SK-N-SH (cell line): ENCODE results near the gene TSPAN14. TPM values are rescaled to one million over a fixed set of nuclear protein-coding genes. Genes with fewer than 3 reads are reported as not detected.

Source experiments
- CTCF ChIA-PET: fragments of 300-600, 350-600 bp; formaldehyde crosslinking; extraction: SDS; loops from one replicate; lab custom pipeline; 2021; lab: Yijun Ruan, JAX
- POLR2A ChIA-PET: fragments of 350-600 bp; sonication (Branson Sonifier 250); formaldehyde crosslinking; extraction: SDS; loops from one replicate; lab custom pipeline; 2020; ENCODE audit warnings: antibody characterized with exemption, inconsistent platforms; lab: Yijun Ruan, JAX
- DNase-seq: peaks from one replicate; pipeline ENCODE4 v3.0.0; 2012
- H2AFZ ChIP-seq: fragments of 200-600 bp; sonication (generic); 2 replicates; pipeline ENCODE4 v1.8.1; 2016; ENCODE audit warnings: antibody characterized with exemption, mild to moderate bottlenecking, low read depth
- H3F3A ChIP-seq: fragments of 200-600 bp; sonication (generic); replicated peaks from 2 replicates; pipeline ENCODE3; 2016; ENCODE audit warnings: antibody characterized with exemption, mild to moderate bottlenecking; ENCODE audit not compliant: insufficient read depth
- H3K27ac ChIP-seq, 2 experiments: fragments of 200-500 bp in 1 of 2; fragments of 200-600 bp in 1 of 2; sonication (Bioruptor generic) in 1 of 2; sonication (generic), shearing (Covaris generic) in 1 of 2; 2 replicates each; pipeline versions ENCODE4 v1.5.1 to v1.6.1; 2014 to 2016; ENCODE audit warnings: low read depth in 2 of 2, inconsistent platforms in 1 of 2, low read length in 1 of 2, mild to moderate bottlenecking in 1 of 2, mixed read lengths in 1 of 2
- H3K27me3 ChIP-seq: fragments of 200-600 bp; sonication (generic), shearing (Covaris generic); 2 replicates; pipeline ENCODE4 v1.6.1; 2016; ENCODE audit warnings: mixed run types; ENCODE audit not compliant: insufficient read depth
- H3K36me3 ChIP-seq, 2 experiments: fragments of 200-500 bp in 1 of 2; fragments of 200-600 bp in 1 of 2; sonication (Bioruptor generic) in 1 of 2; sonication (generic) in 1 of 2; replicated peaks in 1 of 2; 2 replicates each; pipeline versions ENCODE3 to v1.5.1; 2014 to 2016; ENCODE audit warnings: low read length in 1 of 2, mild to moderate bottlenecking in 1 of 2; ENCODE audit not compliant: insufficient read depth in 2 of 2, control insufficient read depth in 1 of 2
- H3K4me1 ChIP-seq, 2 experiments: fragments of 200-500 bp in 1 of 2; fragments of 200-600 bp in 1 of 2; sonication (Bioruptor generic) in 1 of 2; sonication (generic), shearing (Covaris generic) in 1 of 2; 2 replicates each; pipeline versions ENCODE4 v1.5.1 to v1.6.1; 2014 to 2016; ENCODE audit warnings: low read depth in 1 of 2, low read length in 1 of 2, mixed run types in 1 of 2; ENCODE audit not compliant: insufficient read depth in 2 of 2, control insufficient read depth in 1 of 2
- H3K4me2 ChIP-seq: fragments of 200-600 bp; sonication (generic), shearing (Covaris generic); 2 replicates; pipeline ENCODE4 v1.6.1; 2017; ENCODE audit warnings: mixed run types
- H3K4me3 ChIP-seq, 2 experiments: fragments of 200-500 bp in 1 of 2; fragments of 200-600 bp in 1 of 2; sonication (Bioruptor generic) in 1 of 2; sonication (generic), shearing (Covaris generic) in 1 of 2; 2 replicates each; pipeline versions ENCODE4 v1.5.1 to v1.8.1; 2014 to 2016; ENCODE audit warnings: low read depth in 2 of 2, inconsistent platforms in 1 of 2, low read length in 1 of 2, mild to moderate bottlenecking in 1 of 2, mixed read lengths in 1 of 2, moderate library complexity in 1 of 2
- H3K79me2 ChIP-seq: fragments of 200-600 bp; sonication (generic); 2 replicates; pipeline ENCODE4 v1.8.1; 2017; ENCODE audit warnings: mild to moderate bottlenecking; ENCODE audit not compliant: insufficient read depth
- H3K9ac ChIP-seq: fragments of 200-600 bp; sonication (generic); 2 replicates; pipeline ENCODE4 v1.6.1; 2017; ENCODE audit warnings: mixed run types
- H3K9me2 ChIP-seq: fragments of 200-600 bp; sonication (generic); 2 replicates; pipeline ENCODE4 v1.6.1; 2017; ENCODE audit warnings: mixed run types
- H3K9me3 ChIP-seq: fragments of 200-600 bp; sonication (generic); 2 replicates; pipeline ENCODE4 v1.6.1; 2017; ENCODE audit warnings: mixed run types, mild to moderate bottlenecking, moderate library complexity
- H4K20me1 ChIP-seq: fragments of 200-600 bp; sonication (generic); 2 replicates; pipeline ENCODE4 v1.6.1; 2017; ENCODE audit warnings: mild to moderate bottlenecking, mixed run types; ENCODE audit not compliant: insufficient read depth
- GABPA ChIP-seq: IDR thresholded peaks from 2 replicates; pipeline ENCODE4 v1.4.0; 2012; ENCODE audit warnings: low read depth, mild to moderate bottlenecking
- JUND ChIP-seq: IDR thresholded peaks from 2 replicates; pipeline ENCODE4 v1.4.0; 2012
- MAX ChIP-seq: IDR thresholded peaks from 2 replicates; pipeline ENCODE4 v1.4.0; 2012; ENCODE audit warnings: low read depth
- MEF2A ChIP-seq: IDR thresholded peaks from 2 replicates; pipeline ENCODE4 v1.4.0; 2012; ENCODE audit warnings: low read depth, borderline replicate concordance
- NFIC ChIP-seq: IDR thresholded peaks from 2 replicates; pipeline ENCODE4 v1.4.0; 2012; ENCODE audit warnings: borderline replicate concordance
- NRF1 ChIP-seq: IDR thresholded peaks from 2 replicates; pipeline ENCODE4 v1.6.1; 2012; ENCODE audit warnings: low read depth, mild to moderate bottlenecking, low read length
- RAD21 ChIP-seq: IDR thresholded peaks from 2 replicates; pipeline ENCODE4 v1.6.1; 2012; ENCODE audit warnings: mild to moderate bottlenecking, low read length
- SMC3 ChIP-seq: IDR thresholded peaks from 2 replicates; pipeline ENCODE4 v1.6.1; 2012; ENCODE audit warnings: low read depth, low read length, improper control_type of control experiment
- TAF1 ChIP-seq: IDR thresholded peaks from 2 replicates; pipeline ENCODE4 v1.6.1; 2012; ENCODE audit warnings: low read depth, mild to moderate bottlenecking, low read length, moderate library complexity, borderline replicate concordance
- TEAD4 ChIP-seq: IDR thresholded peaks from 2 replicates; pipeline ENCODE4 v1.4.0; 2012; ENCODE audit warnings: mild to moderate bottlenecking, borderline replicate concordance; ENCODE audit not compliant: insufficient read depth
- USF2 ChIP-seq: fragments of 150-350 bp; IDR thresholded peaks from 2 replicates; pipeline ENCODE4 v1.6.1; 2017; ENCODE audit warnings: antibody characterized with exemption, low read length, low read depth, borderline replicate concordance
- ZBTB33 ChIP-seq: IDR thresholded peaks from 2 replicates; pipeline ENCODE4 v1.4.0; 2012; ENCODE audit warnings: low read depth, borderline replicate concordance
- WGBS: methylation state at CpG from one replicate; pipeline ENCODE4 v1.1.6; 2017; ENCODE audit warnings: low lambda C conversion rate; 5-methylcytosine and 5-hydroxymethylcytosine counted together
- polyA plus RNA-seq, 3 experiments: library from polyadenylated mRNA; depleted of rRNA; stranded (reverse); fragments of >200 nt; gene quantifications; 2 replicates each; pipeline ENCODE4 v1.2.3, GENCODE V29; 2012
- TF ChIP-seq, protein P1 (sequence below): IDR thresholded peaks from 2 replicates; pipeline ENCODE4 v1.4.0; 2012; ENCODE audit warnings: low read depth, borderline replicate concordance

The TSPAN14 gene
- polyA plus RNA-seq, 1 of the 3 experiments (the other 2 are of a cell fraction), result 78.1 TPM

DNA sequence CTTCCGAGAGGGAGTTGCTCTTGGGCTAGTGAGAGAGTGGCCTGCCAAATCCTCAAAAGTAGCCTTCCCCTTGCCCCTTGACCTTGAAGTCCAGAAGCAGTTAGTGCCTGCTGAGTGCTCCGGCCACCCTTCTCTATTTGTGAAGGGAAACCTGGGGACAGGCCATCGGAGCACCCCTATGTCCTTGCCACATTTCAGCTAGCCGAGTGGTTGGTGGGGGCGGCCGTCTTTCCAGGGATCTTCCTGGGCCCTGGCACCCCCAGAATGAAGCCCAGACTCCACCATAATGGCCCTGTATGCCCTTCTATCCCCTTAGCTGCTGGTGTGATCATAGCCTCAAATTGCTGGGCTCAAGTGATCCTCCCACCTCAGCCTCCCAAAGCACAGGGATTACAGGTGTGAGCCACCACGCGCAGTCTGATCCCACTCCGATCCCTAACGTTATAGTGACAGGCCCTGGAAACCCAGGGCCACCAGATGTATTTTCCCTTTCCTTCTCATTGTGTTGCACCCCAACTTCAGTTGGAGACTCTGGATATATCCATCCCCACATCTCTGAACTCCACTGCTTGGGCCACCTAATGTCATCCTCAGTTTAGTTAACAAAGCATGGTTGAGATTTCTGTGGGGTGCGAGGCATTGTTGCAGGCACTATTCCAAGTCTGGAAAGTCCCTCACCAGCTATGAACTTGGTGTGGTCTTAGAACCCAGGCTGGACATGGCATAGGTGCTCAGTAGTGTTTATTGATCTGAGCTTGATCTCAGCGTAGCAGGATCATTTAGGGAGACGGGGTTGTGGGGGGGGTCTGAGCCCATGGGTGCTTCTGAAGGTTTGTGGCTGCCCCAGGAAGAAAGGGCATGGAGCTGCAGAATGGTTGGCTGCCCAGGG, 1.6 kb downstream of the TSPAN14 start:
- Histone ChIP-seq H3F3A (peaks cover 9% of the 10 kb centered on the region), H3K9me2 (no peaks in the 10 kb centered on the region), H3K27ac (no peak overlapping the region; a peak in 1 of 4 replicates), H3K4me2 (peak overlapping the region; percentile 98), H3K79me2 (peaks cover 64% of the 10 kb centered on the region), H2AFZ (no peak overlapping the region), H3K27me3 (no peaks in the 10 kb centered on the region), H3K9ac (peak overlapping the region; percentile 98), H3K9me3 (no peaks in the 10 kb centered on the region), H3K4me1 (peaks cover 45 to 53% of the 10 kb centered on the region in 2 experiments), H3K36me3 (no peaks in the 10 kb centered on the region), H4K20me1 (peaks cover 56% of the 10 kb centered on the region), H3K4me3 (peak overlapping the region; percentile 82 to 99)
- DNase-seq, result no peak
- TF ChIP-seq GABPA (no peak), USF2 (no peak), RAD21 (no peak), MEF2A (no peak), TAF1 (no peak), TEAD4 (no peak), JUND (no peak), SMC3 (no peak), ZBTB33 (no peak), MAX (no peak), NRF1 (no peak), NFIC (no peak)
- TF ChIP-seq, protein P1, sequence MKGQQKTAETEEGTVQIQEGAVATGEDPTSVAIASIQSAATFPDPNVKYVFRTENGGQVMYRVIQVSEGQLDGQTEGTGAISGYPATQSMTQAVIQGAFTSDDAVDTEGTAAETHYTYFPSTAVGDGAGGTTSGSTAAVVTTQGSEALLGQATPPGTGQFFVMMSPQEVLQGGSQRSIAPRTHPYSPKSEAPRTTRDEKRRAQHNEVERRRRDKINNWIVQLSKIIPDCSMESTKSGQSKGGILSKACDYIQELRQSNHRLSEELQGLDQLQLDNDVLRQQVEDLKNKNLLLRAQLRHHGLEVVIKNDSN, result no peak
- CTCF ChIA-PET, result interaction anchor here (1.6 to 35.3 kb wide), 4 partner anchors 11 to 50 kb away, joined by 3 to 602 read pairs (median 18); no protein-coding TSS in a partner anchor
- 63% methylated on average over 10 of the region's 13 CpGs for WGBS
- POLR2A ChIA-PET, result no interaction called here
